H1 (cell line): ENCODE results near the gene PFKP. TPM values are rescaled to one million over a fixed set of nuclear protein-coding genes. Genes with fewer than 3 reads are reported as not detected.

Experiments
- GTF2F1 ChIP-seq: IDR thresholded peaks from 2 replicates; pipeline ENCODE4 v1.6.1; 2012; ENCODE audit warnings: low read depth, low read length, improper control_type of control experiment, borderline replicate concordance
- KDM4A ChIP-seq: IDR thresholded peaks from one replicate; pipeline ENCODE4 v1.7.1; 2012; ENCODE audit warnings: low read depth, mild to moderate bottlenecking, moderate library complexity, low read length, inconsistent platforms; ENCODE audit not compliant: severe bottlenecking
- POLR2A ChIP-seq, 2 experiments: IDR thresholded peaks; 1 replicate in 1 of 2; 2 replicates in 1 of 2; pipeline ENCODE4 v1.6.1; 2011; ENCODE audit warnings: low read depth in 2 of 2, low read length in 2 of 2, mild to moderate bottlenecking in 2 of 2; ENCODE audit errors: control extremely low read depth in 1 of 2
- polyA plus RNA-seq, 7 experiments: library from polyadenylated mRNA; depleted of rRNA in 3 of 7; stranded (reverse) in 5 of 7; unstranded in 2 of 7; fragments of >200 nt in 5 of 7; fragments of 200-250 nt in 2 of 7; gene quantifications; 1 replicate in 5 of 7; 2 replicates in 1 of 7; 4 replicates in 1 of 7; pipeline versions ENCODE4 v1.2.1 to v1.2.3, GENCODE V29; 2011 to 2013; ENCODE audit warnings: missing spikeins in 2 of 7, mixed read lengths in 2 of 7
- total RNA-seq: library from RNA; stranded (reverse); fragmentation: NEBNext Ultra II Directional; extraction: Animal tissue kit (Norgen Biotek cat#: 25700); gene quantifications from 2 replicates; pipeline ENCODE4 v1.2.1, GENCODE V29; 2021

PFKP gene
- total and polyA plus RNA-seq, 2 of the 8 experiments (the other 6 are each of a cell fraction or from before 2014, with no cell fraction given), result 51.2 to 128 TPM

DNA sequence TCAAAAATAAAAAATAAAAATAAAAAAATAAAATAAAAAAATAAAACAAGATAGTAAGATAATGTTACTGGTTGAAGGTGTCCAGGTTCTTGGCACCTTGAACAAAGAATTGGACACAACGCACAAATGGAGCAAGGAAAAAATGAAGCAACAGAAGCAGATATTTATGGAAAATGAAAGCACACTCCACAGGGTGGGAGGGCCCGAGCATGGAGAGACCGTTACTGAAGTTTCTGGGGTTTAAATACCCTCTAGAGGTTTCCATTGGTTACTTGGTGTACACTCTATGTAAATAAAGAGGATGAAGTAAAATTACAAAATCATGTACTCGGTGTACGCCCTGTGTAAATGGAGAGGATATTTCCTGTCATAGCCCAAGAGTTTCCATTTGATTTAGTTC, 15.7 kb upstream of the PFKP start (continued):
- TF ChIP-seq GTF2F1 (no peak), KDM4A (no peak), POLR2A (IDR thresholded peaks at IDR 0.05; ENCODE audit: control extremely low read depth in 1 of 2, low read depth in 2 of 2, low read length in 2 of 2) (no peak)
